GM18909 (cell line): ENCODE results near the gene DIP2C.

Source experiments
- ATAC-seq: cut with Tn5 transposase; IDR thresholded peaks from one replicate; pipeline ENCODE4 v1.9.1; 2021; ENCODE audit warnings: mild to moderate bottlenecking; ENCODE audit not compliant: unreplicated experiment, poor library complexity

Gene DIP2C

DNA sequence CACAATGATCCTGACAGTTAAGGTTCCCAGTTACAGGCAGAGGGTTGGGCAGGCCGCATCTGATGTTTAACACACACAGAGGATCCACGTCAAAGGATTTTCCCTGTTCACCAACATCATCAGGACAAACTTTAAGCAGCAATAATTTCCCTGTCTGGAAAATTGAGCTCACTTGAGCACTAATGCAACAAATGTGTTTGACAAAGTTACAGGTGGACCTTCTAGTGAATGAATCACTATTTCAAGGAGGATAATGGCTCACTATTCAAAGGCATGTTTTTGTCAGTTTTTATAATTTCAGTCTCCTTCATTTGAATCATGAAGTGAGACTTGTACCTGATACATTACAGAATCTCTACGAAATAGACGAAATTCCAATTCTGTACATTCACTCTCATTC lies 127.3 kb downstream of the DIP2C start:
- no peak for ATAC-seq

DNA sequence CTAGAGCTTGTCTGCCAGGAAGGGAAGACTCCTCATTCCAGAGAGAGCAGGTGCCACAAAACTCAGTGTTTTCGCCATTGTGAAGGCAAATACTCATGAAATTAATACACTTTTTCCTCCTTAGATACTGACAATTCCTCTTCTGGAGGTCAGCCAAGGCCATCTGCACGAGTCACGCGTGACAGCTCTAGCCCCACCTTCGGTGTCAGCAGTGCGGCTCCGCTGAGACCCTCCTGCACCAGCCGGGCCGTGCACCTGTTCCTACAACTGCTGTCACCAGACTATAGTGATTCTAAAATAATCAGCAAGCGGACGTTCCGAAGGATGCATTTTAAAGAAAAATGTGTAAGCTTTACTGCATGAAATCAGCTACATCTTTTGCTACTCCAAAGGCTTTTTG lies 127.7 kb downstream of the DIP2C start:
- no peak for ATAC-seq

DNA sequence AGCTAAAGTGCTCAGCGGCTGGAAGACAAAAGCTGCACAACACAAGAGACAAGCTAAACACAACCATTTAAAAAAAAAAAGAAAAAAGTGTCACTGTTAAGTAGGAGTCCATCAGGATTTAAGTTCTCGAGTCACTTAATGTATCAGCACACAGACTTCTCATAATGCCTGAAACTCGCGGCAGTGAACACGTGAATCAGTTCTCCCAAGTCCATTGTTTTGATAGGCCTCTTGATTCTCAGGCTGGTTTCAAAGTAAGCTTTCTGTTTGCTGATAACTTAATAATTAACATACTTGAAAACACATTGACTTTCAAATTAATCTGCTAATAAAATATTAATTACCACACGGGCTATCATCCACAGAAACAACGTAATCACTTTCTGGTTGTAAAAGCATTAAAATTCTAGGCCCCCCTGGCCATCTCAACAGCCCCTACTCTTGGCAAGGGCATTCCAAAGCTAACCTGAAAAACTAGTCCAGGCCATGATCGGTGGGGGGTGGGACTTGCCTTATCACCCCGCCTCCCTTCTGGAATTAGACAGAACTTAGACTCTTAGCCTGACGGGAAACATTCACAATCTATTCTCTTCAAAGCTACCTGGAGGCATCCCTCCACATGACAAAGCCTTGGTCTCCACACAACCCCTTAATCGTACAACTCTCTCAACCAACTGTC lies 129.0 kb downstream of the DIP2C start:
- no peak for ATAC-seq

DNA sequence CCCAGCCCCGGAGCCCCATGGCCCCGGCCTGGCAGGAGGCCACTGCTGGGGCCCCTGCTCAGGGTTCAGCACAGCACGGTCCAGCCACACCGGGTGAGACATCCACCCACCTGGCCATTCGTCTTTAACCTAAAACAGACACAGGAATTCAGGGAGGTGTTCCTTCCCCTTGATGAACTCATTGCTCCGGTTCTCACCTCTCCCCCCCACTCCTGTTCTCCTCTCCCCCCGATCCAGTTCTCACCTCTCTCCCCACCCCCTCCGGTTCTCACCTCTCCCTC lies 129.8 kb downstream of the DIP2C start:
- ATAC-seq: no peak

DNA sequence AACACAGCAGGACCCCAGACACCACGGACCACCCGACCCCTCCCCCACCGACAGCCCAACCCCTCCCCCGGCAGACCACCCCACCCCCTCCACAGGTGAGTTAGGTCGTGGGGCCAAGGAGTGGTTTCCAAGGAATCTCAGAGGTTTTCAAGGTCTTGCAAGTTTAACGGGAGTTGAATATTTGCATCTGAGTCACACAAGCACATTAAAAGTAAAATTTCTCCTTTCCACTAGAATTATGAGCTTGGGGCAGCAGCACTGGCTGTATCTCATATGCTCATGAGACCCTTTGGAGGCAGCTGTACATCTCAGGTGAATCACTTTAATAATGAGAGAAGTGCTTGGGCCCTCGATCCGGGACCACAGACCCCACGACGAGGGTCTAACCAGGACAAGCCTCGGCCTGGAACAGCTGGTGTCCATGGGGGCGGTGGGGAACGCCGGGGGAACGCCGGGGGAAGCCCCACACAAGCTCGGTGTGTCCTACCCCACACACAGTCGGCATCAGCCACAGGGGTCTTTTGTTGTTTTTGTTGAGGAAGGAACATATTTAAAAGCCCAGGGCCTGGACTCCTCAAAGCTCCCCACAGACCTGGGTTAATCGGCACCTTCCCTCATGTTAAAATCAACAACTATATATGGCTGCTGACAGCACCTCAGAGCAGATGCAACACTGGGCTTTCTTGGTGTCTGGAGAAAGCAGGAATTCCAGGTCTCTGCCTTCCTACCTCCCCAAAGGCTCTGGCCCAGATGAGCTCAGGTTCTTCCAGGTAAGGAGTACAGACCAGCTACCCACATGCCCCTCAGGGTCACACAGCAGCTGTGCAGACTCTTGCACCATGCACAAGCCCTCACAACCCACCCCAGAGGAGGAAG lies 130.3 kb downstream of the DIP2C start:
- ATAC-seq: no peak

DNA sequence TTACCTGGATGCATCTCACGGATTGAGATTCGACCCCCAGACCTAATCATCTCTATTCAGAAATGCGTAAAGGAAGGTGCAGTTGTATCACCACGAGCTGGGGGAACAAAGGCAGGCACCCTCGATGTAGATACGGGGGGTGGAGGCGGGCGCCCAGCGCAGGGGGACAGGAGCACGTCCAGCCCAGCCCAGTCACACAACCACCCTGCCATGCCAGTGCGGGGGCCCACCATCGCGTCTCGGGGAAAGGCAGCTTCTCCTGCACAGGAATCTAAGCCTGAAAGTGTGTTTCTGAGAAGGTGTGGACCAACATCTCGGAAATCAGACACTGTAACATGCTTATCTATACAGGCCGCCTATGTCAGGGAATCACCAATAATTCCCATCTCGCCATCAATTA lies 131.1 kb downstream of the DIP2C start:
- ATAC-seq: no peak

DNA sequence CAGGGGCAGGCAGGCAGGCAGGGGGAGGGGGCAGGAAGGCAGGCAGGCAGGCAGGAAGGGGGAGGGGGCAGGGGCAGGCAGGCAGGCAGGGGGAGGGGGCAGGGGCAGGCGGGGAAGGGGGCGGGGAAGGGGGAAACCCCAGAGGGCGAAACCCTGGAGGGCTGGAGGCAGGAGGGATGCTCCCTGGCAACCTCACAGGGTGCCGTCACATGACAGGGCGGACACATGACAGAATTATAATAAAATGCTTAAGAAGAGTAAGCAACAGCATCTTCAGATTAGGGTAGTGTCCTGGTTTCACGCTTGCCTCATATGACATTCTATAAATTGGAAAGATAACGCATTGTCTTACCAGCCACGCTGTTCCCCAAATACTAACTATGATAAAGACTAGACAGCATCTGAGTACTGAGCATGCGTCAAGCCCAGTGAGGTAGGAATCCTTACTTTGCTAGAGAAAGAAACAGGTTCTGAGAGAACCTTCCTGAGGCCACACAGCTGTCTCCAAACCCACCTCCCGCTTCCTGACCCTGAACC lies 131.6 kb downstream of the DIP2C start:
- ATAC-seq: no peak

DNA sequence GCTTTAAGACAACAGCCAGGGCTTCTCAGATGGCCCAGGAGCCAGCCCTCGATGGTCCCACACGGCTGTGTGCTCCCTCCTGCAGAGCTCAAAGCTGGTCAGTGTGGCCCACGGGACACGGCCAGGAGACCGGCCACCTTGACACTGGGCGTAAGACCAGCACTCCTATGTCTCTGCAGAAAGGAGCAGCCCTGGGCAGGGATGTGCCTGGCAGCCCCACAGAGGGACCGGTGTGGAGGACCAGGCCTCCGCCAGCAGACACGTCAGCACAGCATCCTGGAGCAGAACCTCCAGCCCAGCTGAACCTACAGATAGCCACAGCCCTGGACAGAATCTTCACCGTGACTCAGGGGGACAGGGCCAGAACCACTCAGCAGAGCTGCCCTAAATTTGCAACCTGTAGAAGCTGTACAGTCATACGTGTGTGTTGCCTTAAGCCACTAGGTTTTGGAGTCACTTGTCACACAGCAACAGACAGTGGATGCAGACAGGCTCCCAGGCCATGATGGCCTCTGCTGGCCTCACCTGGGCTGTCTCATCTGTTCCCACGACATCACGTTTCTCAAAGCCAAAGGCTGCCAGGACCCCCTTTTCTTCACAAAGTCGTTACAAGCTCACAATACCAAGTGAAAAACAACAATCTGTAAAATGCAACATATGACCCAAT lies 132.4 kb downstream of the DIP2C start:
- ATAC-seq: no peak

DNA sequence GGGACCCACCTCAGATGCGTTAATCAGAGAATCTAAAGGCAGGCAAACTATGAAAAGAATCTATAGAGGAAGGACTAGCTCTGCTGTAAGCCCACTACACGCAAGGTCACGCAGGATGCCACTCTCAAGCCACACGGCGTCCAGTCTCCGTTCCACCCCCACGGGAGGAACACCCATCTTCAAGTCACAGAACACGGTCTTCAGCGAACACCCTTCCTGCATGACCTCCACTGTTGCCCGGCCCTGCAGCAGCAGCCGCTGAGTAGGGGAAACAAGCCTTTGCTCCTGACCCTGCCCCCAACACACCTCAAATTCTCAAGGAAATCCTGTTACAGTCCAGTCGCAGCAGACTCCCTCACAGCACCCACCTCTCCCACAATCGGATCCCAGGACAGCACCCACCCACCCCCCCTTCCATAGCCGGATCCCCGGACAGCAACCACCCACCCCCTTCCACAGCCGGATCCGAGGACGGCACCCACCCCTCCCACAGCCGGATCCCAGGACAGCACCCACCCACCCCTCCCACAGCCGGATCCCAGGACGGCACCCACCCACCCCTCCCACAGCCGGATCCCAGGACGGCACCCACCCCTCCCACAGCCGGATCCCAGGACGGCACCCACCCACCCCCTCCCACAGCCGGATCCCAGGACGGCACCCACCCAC lies 133.7 kb downstream of the DIP2C start:
- ATAC-seq: no peak

DNA sequence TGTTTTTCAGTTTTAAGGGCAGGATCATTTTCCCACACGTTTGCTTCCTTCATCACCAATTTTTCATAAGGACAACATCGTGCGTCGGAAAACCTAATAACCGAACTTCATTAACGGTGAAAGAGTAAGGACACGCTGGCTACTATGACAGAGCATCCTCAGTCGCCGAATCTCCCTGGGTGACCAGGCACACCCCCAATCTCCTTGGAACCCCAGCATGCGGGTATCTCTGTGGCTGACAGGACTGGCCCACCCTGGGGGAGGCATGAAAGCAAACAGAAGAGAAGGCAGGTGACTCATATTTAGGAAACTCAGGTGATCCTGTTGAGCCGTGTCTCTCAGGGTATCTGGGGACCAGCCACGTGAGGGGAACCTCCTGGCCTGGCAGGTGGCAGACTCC lies 134.2 kb downstream of the DIP2C start:
- no peak for ATAC-seq

DNA sequence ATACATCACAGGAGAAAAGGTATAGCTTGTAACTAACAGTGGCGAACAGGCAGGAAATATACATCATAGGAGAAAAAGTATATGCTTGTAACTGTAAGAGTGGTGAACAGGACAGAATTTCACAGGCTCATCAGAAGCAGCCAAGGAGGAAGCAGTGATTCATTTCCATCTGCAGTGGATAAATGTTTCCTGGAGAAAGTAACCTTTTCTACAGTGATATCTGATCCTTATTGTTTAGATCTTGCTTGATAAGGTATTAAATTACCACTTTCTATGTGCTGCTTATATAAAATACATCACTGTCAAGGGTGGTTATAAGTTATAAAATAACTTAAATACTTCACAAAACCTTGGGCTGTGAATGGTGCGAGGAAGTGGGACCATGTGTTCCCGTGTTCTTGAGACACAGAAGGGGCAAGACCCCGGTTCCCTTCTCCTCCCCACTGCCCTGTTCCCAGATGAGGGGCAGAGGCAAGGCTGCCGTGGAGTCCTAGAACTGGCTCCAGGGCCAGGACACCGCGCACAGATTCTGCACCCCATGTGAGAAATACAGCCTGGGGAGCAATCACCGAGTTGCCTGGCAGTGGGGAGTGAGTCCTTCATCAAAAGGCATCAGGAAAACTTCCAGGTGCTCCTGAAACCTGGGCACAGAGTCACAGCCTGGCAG lies 135.2 kb downstream of the DIP2C start:
- no peak for ATAC-seq

DNA sequence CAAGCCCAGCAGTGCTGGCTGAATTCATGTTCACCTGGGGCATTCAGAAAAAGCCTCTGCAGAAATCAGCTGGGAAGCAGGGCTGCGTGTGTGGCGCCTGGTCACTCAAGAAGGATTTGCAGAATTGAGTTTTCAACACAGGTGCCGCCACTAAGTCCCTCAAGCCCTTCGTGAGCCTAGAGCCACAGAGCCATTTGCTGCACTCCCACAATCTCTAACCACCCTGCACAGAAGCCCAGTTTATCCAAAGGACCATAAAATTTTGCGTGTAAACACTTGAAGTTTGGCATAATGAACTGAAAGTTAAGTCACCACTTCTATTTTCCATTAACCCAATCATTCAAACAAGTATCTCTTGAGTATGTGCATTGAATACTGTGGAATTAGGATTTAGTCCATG lies 136.2 kb downstream of the DIP2C start:
- no peak for ATAC-seq

DNA sequence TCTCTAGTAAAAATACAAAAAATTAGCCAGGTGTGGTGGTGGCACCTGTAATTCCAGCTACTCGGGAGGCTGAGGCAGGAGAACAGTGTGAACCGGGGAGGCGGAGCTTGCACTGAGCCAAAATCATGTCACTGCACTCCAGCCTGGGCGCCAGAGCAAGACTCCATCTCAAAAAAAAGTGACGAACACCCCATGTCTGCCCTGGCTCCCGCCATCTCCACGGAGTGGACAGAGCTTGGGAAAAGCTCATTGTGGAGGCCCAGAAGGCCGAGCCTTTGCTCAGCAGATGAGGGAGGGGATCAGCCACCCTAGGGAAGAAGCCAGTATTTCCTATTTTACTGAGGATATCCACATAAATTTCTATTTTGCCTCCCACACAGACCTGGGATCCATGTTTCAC lies 136.8 kb downstream of the DIP2C start:
- no peak for ATAC-seq

DNA sequence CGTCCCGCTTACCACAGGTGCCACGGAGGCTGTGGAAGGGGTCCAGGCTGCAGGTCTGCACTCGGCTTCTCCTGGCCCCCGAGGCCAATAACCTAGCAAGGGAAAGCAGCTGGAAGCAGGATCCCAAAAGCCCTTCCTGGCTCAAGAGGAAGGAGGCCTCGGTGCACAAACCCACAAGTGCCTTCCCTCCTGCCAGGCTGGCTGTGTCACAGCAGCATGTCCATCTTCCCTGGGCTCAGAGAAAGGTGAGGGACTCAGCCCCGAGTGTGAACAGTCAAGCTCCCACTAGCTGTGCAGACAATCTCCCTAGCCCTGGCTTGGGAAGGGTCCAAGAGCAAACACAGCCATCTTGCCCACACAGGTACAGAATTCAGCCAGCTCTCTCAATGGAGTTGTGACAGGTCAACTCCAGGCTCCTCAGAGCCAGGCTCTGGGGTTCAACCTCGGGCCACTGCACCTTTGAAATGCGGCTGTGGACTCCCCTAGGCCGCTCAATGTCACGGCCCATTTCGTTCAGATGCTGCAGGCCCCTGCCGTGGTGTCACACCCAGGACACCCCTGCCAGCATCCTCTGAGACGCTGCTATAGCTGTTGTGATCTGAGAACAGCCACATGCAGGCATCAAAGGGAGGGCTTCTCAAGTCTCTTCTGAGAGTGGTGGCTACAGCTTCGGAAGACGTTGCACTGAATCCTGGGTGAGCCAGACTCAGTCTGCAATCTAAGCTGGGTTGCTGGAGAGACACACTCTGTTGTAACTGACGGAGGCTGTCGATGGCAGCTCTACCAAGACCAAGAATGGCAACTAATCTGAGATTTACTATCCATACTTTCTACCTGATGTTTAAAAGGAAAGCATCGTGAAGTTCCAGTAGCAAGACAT lies 137.9 kb downstream of the DIP2C start:
- no peak for ATAC-seq

DNA sequence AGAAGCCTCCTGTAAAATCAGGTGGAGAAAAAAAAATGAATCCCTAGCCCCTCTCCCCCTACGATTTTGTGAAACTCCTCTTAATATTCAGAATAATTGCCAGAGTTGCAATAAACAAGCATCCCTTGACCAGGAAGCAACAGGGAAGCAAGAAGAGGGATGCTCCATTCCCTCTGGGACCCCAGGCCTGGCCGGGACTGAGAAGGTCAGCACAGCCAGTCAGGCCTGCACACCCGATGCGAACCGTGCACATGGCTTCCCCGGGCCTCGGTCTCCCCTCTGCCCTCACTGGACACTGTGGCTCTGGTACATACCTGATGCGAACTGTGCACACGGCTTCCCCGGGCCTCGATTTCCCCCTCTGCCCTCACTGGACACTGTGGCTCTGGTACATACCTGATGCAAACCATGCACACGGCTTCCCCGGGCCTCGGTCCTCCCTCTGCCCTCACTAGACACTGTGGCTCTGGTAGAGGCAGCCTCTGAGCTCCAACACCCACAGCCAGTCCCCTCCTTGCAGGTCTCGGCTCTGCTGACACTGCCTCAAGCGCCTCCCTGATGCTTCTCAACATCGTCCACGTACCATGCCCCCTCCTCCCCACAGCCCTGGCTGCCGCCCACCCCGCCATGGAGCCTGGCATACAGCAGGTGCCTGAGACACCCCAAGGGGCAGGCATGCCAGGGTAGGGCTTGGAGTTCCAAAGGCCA lies 138.6 kb downstream of the DIP2C start:
- ATAC-seq: no peak

DNA sequence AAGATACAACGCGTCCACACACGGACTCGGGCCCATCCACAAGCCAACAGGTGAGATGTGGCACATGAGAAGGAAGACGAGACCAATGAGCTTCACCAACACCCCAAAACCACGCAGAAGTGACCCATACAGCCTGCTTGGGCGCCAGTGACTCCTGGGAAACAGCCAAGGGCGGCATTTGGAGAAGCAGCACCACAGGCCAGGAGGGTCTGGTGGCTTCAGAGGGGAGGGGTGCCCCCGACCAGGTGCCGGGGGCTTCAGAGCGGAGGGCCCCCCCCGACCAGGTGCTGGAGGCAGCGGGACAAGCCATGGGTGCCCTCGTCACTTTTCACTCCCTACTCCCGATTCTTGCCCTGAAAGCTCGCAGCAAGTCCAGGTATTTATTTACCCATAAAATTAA lies 140.1 kb downstream of the DIP2C start:
- no peak for ATAC-seq

DNA sequence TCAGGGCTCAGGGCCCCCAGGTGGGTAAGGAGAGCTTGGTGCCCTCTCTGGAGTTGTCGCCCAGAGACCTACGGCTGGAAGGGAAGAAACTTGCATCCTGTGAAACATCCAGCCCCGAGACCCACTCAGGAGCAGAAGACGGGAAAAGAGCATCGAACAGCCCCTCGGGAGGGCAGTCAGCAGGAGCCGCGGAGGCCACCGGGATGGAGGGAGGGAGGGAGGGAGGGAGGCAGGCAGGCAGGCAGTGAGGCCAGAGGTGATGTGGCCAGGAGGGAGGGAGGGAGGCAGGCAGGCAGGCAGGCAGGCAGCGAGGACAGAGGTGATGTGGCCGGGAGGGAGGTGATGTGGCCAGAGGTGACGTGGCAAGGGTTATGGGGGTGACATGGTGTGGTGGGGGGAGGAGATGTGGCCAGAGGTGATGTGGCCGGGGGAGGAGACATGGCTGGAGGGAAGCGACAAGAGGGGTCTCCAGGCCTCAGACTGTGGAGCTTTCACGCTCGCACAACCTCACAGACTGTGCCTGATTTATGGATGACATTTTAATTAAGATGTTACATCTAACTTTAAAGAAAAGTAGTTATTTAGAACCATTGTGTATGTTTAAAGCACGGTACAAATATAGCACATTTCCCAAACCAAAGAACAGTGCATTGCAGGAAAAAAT lies 141.1 kb downstream of the DIP2C start:
- ATAC-seq: no peak

DNA sequence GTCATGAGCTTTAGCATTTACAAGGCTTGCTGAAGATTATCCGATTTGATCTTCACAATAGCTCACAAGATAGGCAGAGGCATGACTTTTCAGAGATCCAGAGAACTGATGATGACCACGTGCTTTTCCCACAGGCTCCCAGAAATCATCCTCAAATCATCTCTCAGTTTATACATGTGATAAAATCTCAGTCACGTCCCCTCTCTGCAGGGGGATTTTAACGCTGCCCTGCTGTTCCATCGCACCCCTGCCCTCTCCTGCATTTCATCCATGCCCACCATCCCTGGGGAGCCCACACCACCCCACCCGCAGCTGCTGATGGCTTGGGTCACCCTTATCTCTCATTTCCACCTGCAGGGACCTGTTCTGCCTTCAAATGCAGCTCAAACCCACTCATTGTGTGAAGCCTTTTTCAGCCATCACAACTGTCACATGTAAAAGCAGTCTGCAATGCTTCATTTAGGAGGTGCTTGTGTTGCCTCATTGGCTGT lies 141.8 kb downstream of the DIP2C start:
- no peak for ATAC-seq
